Keratinocyte (primary cell): ENCODE results near the gene CEP20. TPM values are rescaled to one million over a fixed set of nuclear protein-coding genes. Genes with fewer than 3 reads are reported as not detected.

Source experiments
- DNase-seq: peaks from one replicate; pipeline ENCODE4 v3.0.0-alpha.2; 2011; ENCODE audit warnings: low read depth, missing footprints, low spot score
- FAIRE-seq: peaks from 2 replicates; lab custom pipeline; 2011; peaks lifted over from hg19 to GRCh38; lab: Jason Lieb, UNC
- H2AFZ ChIP-seq: 2 replicates; pipeline ENCODE4 v1.6.0; 2012; ENCODE audit warnings: low read length, control low read depth, inconsistent platforms; ENCODE audit not compliant: control insufficient read depth
- H3K27ac ChIP-seq: 2 replicates; pipeline ENCODE4 v1.5.1; 2011; ENCODE audit warnings: low read length; ENCODE audit not compliant: control insufficient read depth, insufficient read depth
- H3K27me3 ChIP-seq: 3 replicates; pipeline ENCODE4 v1.6.0; 2011; ENCODE audit warnings: low read length; ENCODE audit not compliant: control insufficient read depth, insufficient read depth; ENCODE audit errors: extremely low read depth
- H3K36me3 ChIP-seq, 2 experiments: 2 replicates in 1 of 2; 3 replicates in 1 of 2; pipeline ENCODE4 v1.5.1; 2011; ENCODE audit warnings: low read length in 2 of 2, mild to moderate bottlenecking in 1 of 2; ENCODE audit not compliant: control insufficient read depth in 2 of 2, insufficient read depth in 2 of 2; ENCODE audit errors: extremely low read depth in 1 of 2
- H3K4me1 ChIP-seq: 3 replicates; pipeline ENCODE4 v1.5.1; 2011; ENCODE audit warnings: low read length; ENCODE audit not compliant: control insufficient read depth, insufficient read depth; ENCODE audit errors: extremely low read depth
- H3K4me2 ChIP-seq: 3 replicates; pipeline ENCODE4 v1.6.0; 2011; ENCODE audit warnings: low read depth, low read length; ENCODE audit not compliant: control insufficient read depth, insufficient read depth; ENCODE audit errors: extremely low read depth
- H3K4me3 ChIP-seq, 3 experiments: fragments of 200-600 bp in 1 of 3; sonication (generic) in 1 of 3; 2 replicates in 2 of 3; 3 replicates in 1 of 3; pipeline ENCODE4 v1.5.1; 2011 to 2016; ENCODE audit warnings: low read length in 3 of 3, mild to moderate bottlenecking in 3 of 3, control low read depth in 2 of 3, inconsistent platforms in 1 of 3, low read depth in 1 of 3, mixed read lengths in 1 of 3, mixed run types in 1 of 3, moderate library complexity in 1 of 3; ENCODE audit not compliant: control insufficient read depth in 2 of 3, insufficient read depth in 2 of 3; ENCODE audit errors: extremely low read depth in 1 of 3
- H3K79me2 ChIP-seq: 2 replicates; pipeline ENCODE4 v1.6.0; 2012; ENCODE audit warnings: low read length; ENCODE audit not compliant: control insufficient read depth, insufficient read depth
- H3K9ac ChIP-seq: 3 replicates; pipeline ENCODE4 v1.6.0; 2011; ENCODE audit warnings: low read length; ENCODE audit not compliant: control insufficient read depth, insufficient read depth; ENCODE audit errors: extremely low read depth
- H3K9me1 ChIP-seq: 3 replicates; pipeline ENCODE4 v1.6.0; 2011; ENCODE audit warnings: low read length; ENCODE audit not compliant: control insufficient read depth, insufficient read depth; ENCODE audit errors: extremely low read depth
- H3K9me3 ChIP-seq: 2 replicates; pipeline ENCODE4 v1.5.1; 2012; ENCODE audit warnings: low read depth, low read length; ENCODE audit not compliant: control insufficient read depth
- H4K20me1 ChIP-seq: 3 replicates; pipeline ENCODE4 v1.6.0; 2011; ENCODE audit warnings: low read length; ENCODE audit not compliant: control insufficient read depth, insufficient read depth; ENCODE audit errors: extremely low read depth
- EZH2 ChIP-seq: IDR thresholded peaks from one replicate; pipeline ENCODE4 v1.6.1; 2012; ENCODE audit warnings: inconsistent platforms, mild to moderate bottlenecking, low read length, moderate library complexity
- dilution Hi-C: fragments of 300-500 bp; cut with MboI; formaldehyde crosslinking; loops from one replicate; pipeline ENCODE4 v1.7.0; 2020; ENCODE audit warnings: low sequenced_read_pairs; ENCODE audit not compliant: extremely low pct_ligation_motif_present
- polyA plus RNA-seq, 5 experiments: library from polyadenylated mRNA; depleted of rRNA in 3 of 5; stranded (reverse) in 3 of 5; stranded (forward) in 1 of 5; unstranded in 1 of 5; fragments of >200 nt; gene quantifications; 1 replicate in 1 of 5; 2 replicates in 3 of 5; 3 replicates in 1 of 5; pipeline versions ENCODE4 v1.2.1 to v1.2.3, GENCODE V29; 2011 to 2012; ENCODE audit warnings: missing spikeins in 2 of 5, low read depth in 1 of 5, low replicate concordance in 1 of 5
- TF ChIP-seq, protein P1 (sequence below), 3 experiments: IDR thresholded peaks in 1 of 3; conservative IDR thresholded peaks in 1 of 3; optimal IDR thresholded peaks in 1 of 3; 2 replicates in 2 of 3; 3 replicates in 1 of 3; pipeline versions ENCODE3 to v1.5.1; 2011; ENCODE audit warnings: low read length in 3 of 3, mild to moderate bottlenecking in 3 of 3, moderate library complexity in 2 of 3, control low read depth in 1 of 3, inconsistent platforms in 1 of 3; ENCODE audit not compliant: insufficient read depth in 2 of 3; ENCODE audit errors: extremely low read depth in 1 of 3

The CEP20 gene
- polyA plus RNA-seq, 1 donor (not counting 4 experiments of a cell fraction or from before 2014, with no cell fraction given): 44.1 TPM

DNA sequence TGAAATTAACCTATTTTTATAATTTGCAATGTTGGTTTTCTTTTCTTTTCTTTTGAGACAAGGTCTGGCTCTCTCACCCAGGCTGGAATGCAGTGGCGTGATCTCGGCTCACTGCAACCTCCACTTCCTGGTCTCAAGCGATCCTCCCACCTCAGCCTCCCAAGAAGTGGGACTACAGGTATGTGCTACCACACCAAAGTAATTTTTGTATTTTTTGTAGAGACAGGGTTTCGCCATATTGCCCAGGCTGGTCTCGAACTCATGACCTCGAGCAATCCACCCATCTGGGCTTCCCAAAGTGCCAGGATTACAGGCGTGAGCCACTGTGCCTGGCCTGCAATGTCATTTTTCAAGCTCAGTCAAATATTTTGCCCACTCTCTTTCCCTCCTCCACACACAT, 67.6 kb downstream of the CEP20 start:
- H3K79me2 ChIP-seq: no peaks in the 10 kb centered on the region
- H3K27ac ChIP-seq: no peak overlapping the region
- H4K20me1 ChIP-seq: no peaks in the 10 kb centered on the region
- H3K9ac ChIP-seq: no peak overlapping the region
- no peaks in the 10 kb centered on the region for H3K9me1 ChIP-seq
- FAIRE-seq (no peak), DNase-seq (no peak)
- H3K36me3 ChIP-seq: no peaks in the 10 kb centered on the region
- peaks cover 2% of the 10 kb centered on the region for H3K9me3 ChIP-seq
- H3K4me3 ChIP-seq: no peak overlapping the region
- H3K27me3 ChIP-seq: peaks cover 8% of the 10 kb centered on the region
- TF ChIP-seq, protein P1, sequence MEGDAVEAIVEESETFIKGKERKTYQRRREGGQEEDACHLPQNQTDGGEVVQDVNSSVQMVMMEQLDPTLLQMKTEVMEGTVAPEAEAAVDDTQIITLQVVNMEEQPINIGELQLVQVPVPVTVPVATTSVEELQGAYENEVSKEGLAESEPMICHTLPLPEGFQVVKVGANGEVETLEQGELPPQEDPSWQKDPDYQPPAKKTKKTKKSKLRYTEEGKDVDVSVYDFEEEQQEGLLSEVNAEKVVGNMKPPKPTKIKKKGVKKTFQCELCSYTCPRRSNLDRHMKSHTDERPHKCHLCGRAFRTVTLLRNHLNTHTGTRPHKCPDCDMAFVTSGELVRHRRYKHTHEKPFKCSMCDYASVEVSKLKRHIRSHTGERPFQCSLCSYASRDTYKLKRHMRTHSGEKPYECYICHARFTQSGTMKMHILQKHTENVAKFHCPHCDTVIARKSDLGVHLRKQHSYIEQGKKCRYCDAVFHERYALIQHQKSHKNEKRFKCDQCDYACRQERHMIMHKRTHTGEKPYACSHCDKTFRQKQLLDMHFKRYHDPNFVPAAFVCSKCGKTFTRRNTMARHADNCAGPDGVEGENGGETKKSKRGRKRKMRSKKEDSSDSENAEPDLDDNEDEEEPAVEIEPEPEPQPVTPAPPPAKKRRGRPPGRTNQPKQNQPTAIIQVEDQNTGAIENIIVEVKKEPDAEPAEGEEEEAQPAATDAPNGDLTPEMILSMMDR (optimal IDR thresholded peaks at IDR 0.05 in 1 of 3, IDR thresholded peaks at IDR 0.05 in 1 of 3, conservative IDR thresholded peaks at IDR 0.05 in 1 of 3; ENCODE audit: extremely low read depth in 1 of 3, insufficient read depth in 2 of 3, low read length in 3 of 3): no peak
- no peak for TF ChIP-seq EZH2
- dilution Hi-C loops: no loop called here
- no peaks in the 10 kb centered on the region for H3K4me1 ChIP-seq
- H2AFZ ChIP-seq: no peak overlapping the region
- H3K4me2 ChIP-seq: no peak overlapping the region

DNA sequence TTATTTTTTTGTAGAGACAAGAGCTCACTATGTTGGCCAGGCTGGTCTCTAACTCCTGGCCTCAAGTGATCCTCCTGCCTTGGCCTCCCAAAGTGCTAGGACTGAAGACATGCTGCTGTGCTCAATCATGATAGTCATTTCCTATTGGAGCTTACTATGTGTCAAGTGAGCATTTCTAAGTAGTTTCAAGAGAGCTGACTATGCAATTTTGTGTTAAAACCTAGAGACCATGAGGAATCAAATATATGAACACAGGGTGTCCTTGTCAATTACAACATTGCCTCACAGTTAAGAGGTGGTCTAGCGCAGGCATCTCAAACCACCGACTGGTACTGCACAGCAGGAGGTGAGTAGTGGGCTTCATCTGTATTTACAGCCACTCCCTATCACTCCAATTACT, 69.4 kb downstream of the CEP20 start:
- H3K36me3 ChIP-seq: no peaks in the 10 kb centered on the region
- H4K20me1 ChIP-seq: no peaks in the 10 kb centered on the region
- DNase-seq: no peak
- TF ChIP-seq, protein P1 (optimal IDR thresholded peaks at IDR 0.05 in 1 of 3, IDR thresholded peaks at IDR 0.05 in 1 of 3, conservative IDR thresholded peaks at IDR 0.05 in 1 of 3; ENCODE audit: extremely low read depth in 1 of 3, insufficient read depth in 2 of 3, low read length in 3 of 3): no peak
- no peak for TF ChIP-seq EZH2
- no peak overlapping the region for H3K4me2 ChIP-seq
- H3K9ac ChIP-seq: no peak overlapping the region
- FAIRE-seq: no peak
- dilution Hi-C loops: no loop called here
- H3K4me3 ChIP-seq: no peak overlapping the region
- peaks cover 2% of the 10 kb centered on the region for H3K9me3 ChIP-seq
- no peaks in the 10 kb centered on the region for H3K79me2 ChIP-seq
- peaks cover 8% of the 10 kb centered on the region for H3K27me3 ChIP-seq
- H3K27ac ChIP-seq: no peak overlapping the region
- H3K9me1 ChIP-seq: no peaks in the 10 kb centered on the region
- H2AFZ ChIP-seq: no peak overlapping the region
- H3K4me1 ChIP-seq: no peaks in the 10 kb centered on the region
